Loucy (cell line): ENCODE measurements around the gene LHFPL3.

Source experiments
- EZH2phosphoT487 ChIP-seq: fragments of 200-600 bp; IDR thresholded peaks from 2 replicates; pipeline ENCODE4 v1.6.1; 2018; ENCODE audit warnings: antibody characterized with exemption, mild to moderate bottlenecking, moderate library complexity, borderline replicate concordance
- TF ChIP-seq, protein P1 (sequence below): fragments of 200-600 bp; sonication (generic); conservative IDR thresholded peaks from 2 replicates; pipeline ENCODE4 v1.5.1; 2014; ENCODE audit warnings: mild to moderate bottlenecking, antibody characterized with exemption, low read length

DNA sequence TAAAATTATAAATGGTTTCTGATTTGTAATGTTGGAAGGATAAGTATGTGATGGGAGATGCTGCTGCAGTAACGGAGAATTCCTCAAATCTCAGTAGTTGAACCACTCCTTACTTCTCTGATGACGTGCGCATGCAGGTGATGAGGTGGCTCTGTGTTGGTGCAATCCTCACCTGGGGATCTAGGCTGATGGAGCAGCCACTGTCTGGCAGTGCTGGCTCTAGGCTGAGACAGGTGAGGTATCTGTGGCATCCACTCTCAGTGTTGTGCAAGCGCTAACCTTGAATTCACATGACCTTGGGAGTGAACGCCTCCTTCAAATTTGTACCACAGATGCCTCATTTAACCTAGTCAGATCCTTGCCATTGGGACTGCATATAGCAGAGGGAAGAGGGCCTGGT lies 35.0 kb downstream of the LHFPL3 start:
- TF ChIP-seq, protein P1, sequence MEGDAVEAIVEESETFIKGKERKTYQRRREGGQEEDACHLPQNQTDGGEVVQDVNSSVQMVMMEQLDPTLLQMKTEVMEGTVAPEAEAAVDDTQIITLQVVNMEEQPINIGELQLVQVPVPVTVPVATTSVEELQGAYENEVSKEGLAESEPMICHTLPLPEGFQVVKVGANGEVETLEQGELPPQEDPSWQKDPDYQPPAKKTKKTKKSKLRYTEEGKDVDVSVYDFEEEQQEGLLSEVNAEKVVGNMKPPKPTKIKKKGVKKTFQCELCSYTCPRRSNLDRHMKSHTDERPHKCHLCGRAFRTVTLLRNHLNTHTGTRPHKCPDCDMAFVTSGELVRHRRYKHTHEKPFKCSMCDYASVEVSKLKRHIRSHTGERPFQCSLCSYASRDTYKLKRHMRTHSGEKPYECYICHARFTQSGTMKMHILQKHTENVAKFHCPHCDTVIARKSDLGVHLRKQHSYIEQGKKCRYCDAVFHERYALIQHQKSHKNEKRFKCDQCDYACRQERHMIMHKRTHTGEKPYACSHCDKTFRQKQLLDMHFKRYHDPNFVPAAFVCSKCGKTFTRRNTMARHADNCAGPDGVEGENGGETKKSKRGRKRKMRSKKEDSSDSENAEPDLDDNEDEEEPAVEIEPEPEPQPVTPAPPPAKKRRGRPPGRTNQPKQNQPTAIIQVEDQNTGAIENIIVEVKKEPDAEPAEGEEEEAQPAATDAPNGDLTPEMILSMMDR, result no peak
- TF ChIP-seq EZH2phosphoT487, result no peak
